Activated T-cell treated with anti-CD3 and anti-CD28 coated beads, Interleukin-2, amount 50 U/mL, for 4 hours (primary cell): Measurements from ENCODE around the gene CD2AP. TPM values are rescaled to one million over a fixed set of nuclear protein-coding genes. Genes with fewer than 3 reads are reported as not detected.
"Not testable (repeated sequence)": the region's sequence is repeated elsewhere in the genome, so short reads cannot be mapped to it uniquely, and the experiment has no call there.

Experiments used
- ATAC-seq, 2 donors: fragments of 200-7000 bp; cut with Tn5 transposase; one replicate each; pipeline ENCODE4 v1.10.0; 2021
- DNase-seq: peaks from one replicate; pipeline ENCODE4 v3.0.0-alpha.2; 2020
- H3K27me3 Mint-ChIP-seq: one replicate; pipeline ENCODE4 v1.8.0; 2021; ENCODE audit warnings: low read depth, mixed read lengths
- H3K36me3 Mint-ChIP-seq: one replicate; pipeline ENCODE4 v1.8.0; 2022; ENCODE audit warnings: mixed read lengths; ENCODE audit not compliant: insufficient read depth
- H3K4me1 Mint-ChIP-seq: one replicate; pipeline ENCODE4 v1.8.0; 2021; ENCODE audit warnings: low read depth, mixed read lengths
- H3K4me3 Mint-ChIP-seq: one replicate; pipeline ENCODE4 v1.8.0; 2021; ENCODE audit warnings: mild to moderate bottlenecking, moderate library complexity, mixed read lengths
- H3K9me3 Mint-ChIP-seq: one replicate; pipeline ENCODE4 v1.8.0; 2021; ENCODE audit warnings: mixed read lengths
- total RNA-seq, 3 donors: library from RNA; stranded (reverse); gene quantifications; one replicate each; pipeline ENCODE4 v1.2.1, GENCODE V29; 2021

Gene CD2AP, protein sequence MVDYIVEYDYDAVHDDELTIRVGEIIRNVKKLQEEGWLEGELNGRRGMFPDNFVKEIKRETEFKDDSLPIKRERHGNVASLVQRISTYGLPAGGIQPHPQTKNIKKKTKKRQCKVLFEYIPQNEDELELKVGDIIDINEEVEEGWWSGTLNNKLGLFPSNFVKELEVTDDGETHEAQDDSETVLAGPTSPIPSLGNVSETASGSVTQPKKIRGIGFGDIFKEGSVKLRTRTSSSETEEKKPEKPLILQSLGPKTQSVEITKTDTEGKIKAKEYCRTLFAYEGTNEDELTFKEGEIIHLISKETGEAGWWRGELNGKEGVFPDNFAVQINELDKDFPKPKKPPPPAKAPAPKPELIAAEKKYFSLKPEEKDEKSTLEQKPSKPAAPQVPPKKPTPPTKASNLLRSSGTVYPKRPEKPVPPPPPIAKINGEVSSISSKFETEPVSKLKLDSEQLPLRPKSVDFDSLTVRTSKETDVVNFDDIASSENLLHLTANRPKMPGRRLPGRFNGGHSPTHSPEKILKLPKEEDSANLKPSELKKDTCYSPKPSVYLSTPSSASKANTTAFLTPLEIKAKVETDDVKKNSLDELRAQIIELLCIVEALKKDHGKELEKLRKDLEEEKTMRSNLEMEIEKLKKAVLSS
- 10 to 100 TPM; 25.9 to 31.3 (median 28.8) TPM for total RNA-seq

DNA sequence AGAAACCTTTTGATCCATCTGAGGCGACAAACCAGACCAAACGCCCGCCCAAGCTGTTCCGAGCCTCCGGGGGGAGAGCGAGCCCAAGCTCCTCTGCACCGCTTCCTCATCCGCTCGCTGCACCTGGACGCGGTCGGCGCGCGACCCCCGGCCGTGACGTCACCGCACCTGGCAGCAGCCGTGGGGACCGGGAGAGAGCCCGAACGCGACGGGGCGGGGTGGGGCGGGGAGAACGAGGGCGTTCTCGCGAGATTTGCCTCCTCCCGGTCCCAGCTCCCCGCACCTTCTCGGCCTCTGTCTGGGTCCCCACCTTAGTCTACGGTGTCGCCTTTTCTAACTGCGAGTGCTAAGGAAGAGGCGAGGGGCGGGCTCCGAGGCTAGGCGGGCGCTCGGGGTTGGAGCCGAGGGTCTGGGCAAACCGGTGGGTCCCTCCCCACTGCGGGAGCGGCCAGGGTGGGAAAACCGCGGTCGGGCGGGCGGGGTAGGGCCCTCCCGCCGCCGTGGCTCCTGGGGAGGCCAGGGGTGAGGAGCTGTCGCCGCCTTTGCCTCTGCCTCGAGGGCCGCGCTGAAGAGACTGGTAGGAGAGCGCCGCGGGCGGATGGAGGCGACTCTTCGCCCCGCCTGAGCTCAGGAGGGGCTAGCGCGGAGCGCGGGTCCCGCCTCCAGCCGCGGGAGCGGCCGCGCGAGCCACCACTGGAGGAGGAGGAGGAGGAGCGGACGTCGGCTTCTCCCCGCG, at the start of gene CD2AP:
TSS of gene CD2AP (plus strand) at position 293 of the 736 bp plus-strand sequence. CDS start 456 bp downstream, outside the sequence.
- DNase-seq (peak; percentile 88), ATAC-seq (peak; percentile 86 to 88)
- Mint-ChIP-seq H3K4me1 (peaks cover 34% of the 10 kb centered on the region), H3K27me3 (no peaks in the 10 kb centered on the region), H3K4me3 (peak within 1 kb of the TSS; percentile 97), H3K9me3 (no peaks in the 10 kb centered on the region), H3K36me3 (no peaks in the 10 kb centered on the region)

DNA sequence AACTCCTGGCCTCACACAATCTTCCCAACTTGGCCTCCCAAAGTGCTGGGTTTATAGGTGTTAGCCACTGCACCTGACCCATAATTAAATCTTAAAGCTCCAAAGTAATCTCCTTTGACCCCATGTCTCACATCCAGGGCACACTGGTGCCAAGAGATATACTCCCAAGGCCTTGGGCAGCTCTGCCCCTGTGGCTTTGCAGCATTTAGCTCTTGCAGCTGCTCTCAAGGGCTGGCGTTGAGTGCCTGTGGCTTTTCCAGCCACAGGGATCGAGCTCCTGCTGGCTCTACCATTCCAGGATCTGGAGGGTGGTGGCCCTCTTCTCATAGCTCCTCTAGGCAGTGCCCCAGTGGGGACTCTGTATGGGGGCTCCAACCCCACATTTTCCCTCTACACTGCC, 49.3 kb upstream of the CD2AP start:
- H3K36me3 Mint-ChIP-seq, result no peaks in the 10 kb centered on the region
- no peak for DNase-seq
- ATAC-seq, result no peak
- no peaks in the 10 kb centered on the region for H3K4me1 Mint-ChIP-seq
- H3K9me3 Mint-ChIP-seq, result peaks cover 18% of the 10 kb centered on the region
- peaks cover 2% of the 10 kb centered on the region for H3K27me3 Mint-ChIP-seq
- H3K4me3 Mint-ChIP-seq, result no peak overlapping the region

DNA sequence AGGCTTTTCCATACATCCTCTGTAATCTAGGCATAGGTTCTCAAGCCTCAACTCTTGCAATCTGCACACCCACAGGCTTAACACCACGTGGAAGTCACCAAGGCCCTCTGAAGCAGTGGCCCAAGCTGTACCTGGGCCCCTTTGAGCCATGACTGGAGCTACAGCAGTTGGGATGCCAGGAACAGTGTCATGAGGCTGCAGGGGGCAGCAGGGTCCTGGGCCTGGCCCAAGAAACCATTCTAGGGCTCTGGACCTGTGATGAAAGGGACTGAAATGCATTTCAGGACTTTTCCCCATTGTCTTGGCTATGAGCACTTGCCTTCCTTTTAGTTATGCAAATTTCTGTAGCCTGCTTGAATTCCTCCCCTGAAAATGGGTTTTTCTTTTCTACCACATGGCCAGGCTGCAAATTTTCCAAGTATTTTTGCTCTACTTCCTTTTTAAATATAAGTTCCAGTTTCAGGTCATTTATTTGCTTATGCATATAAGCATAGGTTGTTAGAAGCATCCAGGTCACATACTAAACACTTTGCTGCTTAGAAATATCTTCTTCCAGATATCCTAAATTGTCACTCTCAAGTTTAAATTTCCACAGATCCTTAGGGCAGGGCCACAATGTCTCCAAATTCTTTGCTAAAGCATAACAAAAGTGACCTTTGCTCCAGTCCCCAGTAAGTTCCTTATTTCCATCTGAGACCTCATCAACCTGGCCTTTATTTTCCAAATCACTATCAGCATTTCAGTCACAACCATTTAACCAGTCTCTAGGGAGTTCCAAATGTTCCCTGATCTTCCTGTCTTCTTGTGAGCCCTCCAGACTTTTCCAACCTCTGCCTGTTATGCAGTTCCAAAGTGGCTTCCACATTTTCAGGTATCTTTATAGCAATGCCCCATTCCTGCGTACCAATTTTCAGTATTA, 48.6 kb upstream of the CD2AP start:
- peaks cover 18% of the 10 kb centered on the region for H3K9me3 Mint-ChIP-seq
- no peaks in the 10 kb centered on the region for H3K4me1 Mint-ChIP-seq
- ATAC-seq (no peak), DNase-seq (no peak)
- H3K27me3 Mint-ChIP-seq, result peaks cover 5% of the 10 kb centered on the region
- H3K4me3 Mint-ChIP-seq, result no peak overlapping the region
- H3K36me3 Mint-ChIP-seq, result no peaks in the 10 kb centered on the region

GRCh38 chr6:47434372-47435253, 43.0 kb upstream of the CD2AP start:
- no peak for ATAC-seq
- DNase-seq, result no peak

GRCh38 chr6:47435254-47435612, 42.4 kb upstream of the CD2AP start:
- no peak for DNase-seq
- no peak overlapping the region for H3K4me3 Mint-ChIP-seq
- peaks cover 7% of the 10 kb centered on the region for H3K27me3 Mint-ChIP-seq
- ATAC-seq, result no peak
- H3K4me1 Mint-ChIP-seq, result no peaks in the 10 kb centered on the region
- H3K36me3 Mint-ChIP-seq, result no peaks in the 10 kb centered on the region
- H3K9me3 Mint-ChIP-seq, result peaks cover 11% of the 10 kb centered on the region

More at GRCh38 chr6:47434372-47435253, 43.0 kb upstream of the CD2AP start:
- Mint-ChIP-seq H3K4me1 (no peaks in the 10 kb centered on the region), H3K9me3 (peaks cover 14% of the 10 kb centered on the region), H3K36me3 (no peaks in the 10 kb centered on the region), H3K4me3 (no peak overlapping the region), H3K27me3 (peaks cover 7% of the 10 kb centered on the region)

GRCh38 chr6:47437592-47437991, 40.0 kb upstream of the CD2AP start:
- H3K4me3 Mint-ChIP-seq, result no peak overlapping the region

GRCh38 chr6:47438481-47439347, 38.9 kb upstream of the CD2AP start:
- no peak for ATAC-seq
- no peaks in the 10 kb centered on the region for H3K4me1 Mint-ChIP-seq
- no peak for DNase-seq
- H3K36me3 Mint-ChIP-seq, result no peaks in the 10 kb centered on the region
- no peak overlapping the region for H3K4me3 Mint-ChIP-seq
- H3K9me3 Mint-ChIP-seq, result peaks cover 3% of the 10 kb centered on the region
- H3K27me3 Mint-ChIP-seq, result peaks cover 4% of the 10 kb centered on the region

More at GRCh38 chr6:47437592-47437991, 40.0 kb upstream of the CD2AP start:
- DNase-seq (no peak), ATAC-seq (no peak)
- Mint-ChIP-seq H3K36me3 (no peaks in the 10 kb centered on the region), H3K27me3 (peaks cover 7% of the 10 kb centered on the region), H3K9me3 (peaks cover 3% of the 10 kb centered on the region), H3K4me1 (no peaks in the 10 kb centered on the region)

GRCh38 chr6:47439348-47439668, 38.3 kb upstream of the CD2AP start:
- H3K4me3 Mint-ChIP-seq, result no peak overlapping the region
- no peaks in the 10 kb centered on the region for H3K36me3 Mint-ChIP-seq
- peaks cover 3% of the 10 kb centered on the region for H3K9me3 Mint-ChIP-seq
- H3K27me3 Mint-ChIP-seq, result peaks cover 4% of the 10 kb centered on the region
- DNase-seq (no peak), ATAC-seq (no peak)
- H3K4me1 Mint-ChIP-seq, result no peaks in the 10 kb centered on the region

DNA sequence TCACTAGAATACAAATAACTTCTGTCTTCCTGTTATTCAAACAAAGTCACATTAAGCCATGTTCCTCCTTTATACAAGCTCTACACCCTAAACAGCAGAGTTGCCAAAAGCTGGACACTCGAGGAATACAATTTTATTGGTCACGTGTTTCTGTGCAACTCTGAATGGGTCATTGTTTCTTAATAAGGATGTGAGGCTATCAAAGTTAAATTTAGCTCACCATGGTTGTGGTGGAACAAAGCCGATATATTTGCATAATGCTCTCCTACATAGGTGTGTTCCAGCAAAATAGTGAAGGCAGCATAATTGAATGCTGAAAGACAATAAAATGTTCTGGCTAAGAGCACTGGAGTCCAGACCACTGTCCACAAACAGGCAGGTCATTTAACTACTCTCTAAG, 36.9 kb upstream of the CD2AP start:
- H3K4me3 Mint-ChIP-seq, result no peak overlapping the region
- H3K27me3 Mint-ChIP-seq, result no peaks in the 10 kb centered on the region
- ATAC-seq, result no peak
- no peaks in the 10 kb centered on the region for H3K36me3 Mint-ChIP-seq
- no peaks in the 10 kb centered on the region for H3K4me1 Mint-ChIP-seq
- no peaks in the 10 kb centered on the region for H3K9me3 Mint-ChIP-seq
- DNase-seq, result no peak

DNA sequence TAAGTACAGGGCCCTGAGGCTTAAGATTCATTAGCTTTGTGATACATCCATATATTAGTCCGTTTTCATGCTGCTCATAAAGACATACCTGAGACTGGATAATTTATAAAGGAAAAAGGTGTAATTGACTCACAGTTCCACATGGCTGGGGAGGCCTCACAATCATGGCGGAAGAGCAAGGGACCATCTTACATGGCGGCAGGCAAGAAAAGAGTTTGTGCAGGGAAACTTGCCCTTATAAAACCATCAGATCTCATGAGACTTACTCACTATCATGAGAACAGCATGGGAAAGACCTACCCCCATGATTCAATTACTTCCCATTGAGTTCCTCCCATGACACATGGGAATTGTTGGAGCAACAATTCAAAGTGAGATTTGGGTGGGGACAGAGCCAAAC, 32.6 kb upstream of the CD2AP start:
- not testable (repeated sequence) for DNase-seq, H3K27me3 Mint-ChIP-seq, H3K36me3 Mint-ChIP-seq, H3K4me1 Mint-ChIP-seq, ATAC-seq, H3K4me3 Mint-ChIP-seq, H3K9me3 Mint-ChIP-seq

DNA sequence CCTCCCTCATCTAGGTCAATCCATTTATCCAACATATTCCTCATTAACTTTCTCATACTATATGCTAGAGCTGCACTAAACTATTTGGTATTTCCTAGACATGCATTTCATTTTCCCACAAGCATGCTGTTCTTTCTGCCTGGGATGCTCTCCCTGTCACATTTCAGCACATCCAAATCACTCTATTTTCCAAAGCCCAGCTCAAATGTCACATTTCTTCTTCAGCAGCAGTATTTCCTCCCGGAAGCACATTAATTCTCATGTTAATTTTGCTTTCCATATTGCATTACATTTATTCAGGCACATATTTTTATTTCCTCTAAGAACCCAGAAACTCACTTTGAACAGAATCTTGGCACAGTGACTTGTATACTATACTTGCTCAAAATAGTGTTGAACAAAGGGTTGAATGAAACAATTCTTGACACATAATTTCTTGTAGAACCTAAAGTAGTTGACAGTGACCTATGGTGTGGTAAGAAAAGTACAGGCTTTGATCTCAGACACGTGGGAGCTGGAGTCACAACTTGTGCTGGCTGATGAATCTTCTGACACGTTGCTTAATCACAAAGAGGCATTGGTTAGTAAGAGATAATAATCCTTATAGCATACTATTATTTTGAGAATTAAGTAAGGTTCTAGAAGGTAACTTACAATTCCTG, 30.8 kb upstream of the CD2AP start:
- no peaks in the 10 kb centered on the region for H3K9me3 Mint-ChIP-seq
- DNase-seq (no peak), ATAC-seq (peak; percentile 62 to 71)
- no peaks in the 10 kb centered on the region for H3K27me3 Mint-ChIP-seq
- no peak overlapping the region for H3K4me3 Mint-ChIP-seq
- H3K36me3 Mint-ChIP-seq, result no peaks in the 10 kb centered on the region
- peaks cover 7% of the 10 kb centered on the region for H3K4me1 Mint-ChIP-seq

GRCh38 chr6:47447722-47448121, 29.9 kb upstream of the CD2AP start:
- DNase-seq (no peak), ATAC-seq (no peak)
- Mint-ChIP-seq H3K27me3 (no peaks in the 10 kb centered on the region), H3K4me3 (no peak overlapping the region), H3K36me3 (no peaks in the 10 kb centered on the region), H3K9me3 (no peaks in the 10 kb centered on the region), H3K4me1 (peaks cover 7% of the 10 kb centered on the region)
